HG02759 (cell line): Measurements from ENCODE around the gene PKD1L1.

ENCODE experiments used
- ATAC-seq: cut with Tn5 transposase; IDR thresholded peaks from one replicate; pipeline ENCODE4 v1.9.1; 2021; ENCODE audit warnings: mild to moderate bottlenecking, moderate library complexity; ENCODE audit not compliant: unreplicated experiment

The PKD1L1 gene

DNA sequence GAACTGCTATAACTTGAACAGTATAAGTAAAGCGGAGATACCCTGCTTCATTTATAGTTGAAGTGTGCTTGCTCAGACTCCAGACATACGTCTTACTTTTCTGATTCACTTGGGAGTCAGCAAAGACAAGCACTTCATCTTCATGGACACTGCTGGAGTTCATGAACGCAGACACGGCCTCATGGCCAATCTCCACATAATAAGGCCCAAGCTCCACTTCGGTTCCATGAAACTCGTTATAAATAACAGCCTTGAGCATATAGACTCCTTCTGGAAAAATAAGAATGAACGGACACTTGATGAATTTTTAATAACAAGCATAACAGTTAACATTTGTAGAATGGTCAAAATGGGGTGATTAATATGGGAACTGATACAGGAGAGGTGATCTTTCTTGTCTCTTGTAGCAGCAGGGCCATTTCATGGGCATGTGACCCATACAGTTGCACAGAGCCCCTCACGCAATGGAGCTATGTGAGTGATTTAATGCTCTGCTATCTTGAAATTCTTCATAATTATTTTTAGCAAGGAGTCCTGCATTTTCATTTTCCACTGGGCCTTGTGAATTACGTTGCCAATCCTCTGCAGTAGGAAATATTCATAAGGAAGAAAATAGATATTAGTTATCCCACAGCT is 40.2 kb downstream of the PKD1L1 start:
- no peak for ATAC-seq

DNA sequence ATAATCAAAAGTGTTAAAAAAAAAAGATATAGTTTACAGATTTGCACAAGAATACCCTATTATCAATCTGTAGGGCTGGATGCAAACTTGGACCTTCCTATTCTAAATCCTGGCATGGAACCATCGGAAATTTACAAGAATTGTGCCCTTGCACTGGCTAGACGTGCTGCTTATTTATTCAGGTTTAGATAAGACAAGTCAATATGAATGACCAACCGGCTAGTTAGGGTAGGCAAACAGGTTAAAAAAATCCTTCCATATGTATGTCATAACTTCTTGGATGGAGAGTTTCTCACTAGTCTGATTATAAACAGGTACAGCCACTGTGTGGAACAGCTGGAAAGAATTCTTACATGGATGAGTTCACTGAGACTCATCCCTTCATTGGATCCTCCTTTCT is 41.4 kb downstream of the PKD1L1 start:
- no peak for ATAC-seq

DNA sequence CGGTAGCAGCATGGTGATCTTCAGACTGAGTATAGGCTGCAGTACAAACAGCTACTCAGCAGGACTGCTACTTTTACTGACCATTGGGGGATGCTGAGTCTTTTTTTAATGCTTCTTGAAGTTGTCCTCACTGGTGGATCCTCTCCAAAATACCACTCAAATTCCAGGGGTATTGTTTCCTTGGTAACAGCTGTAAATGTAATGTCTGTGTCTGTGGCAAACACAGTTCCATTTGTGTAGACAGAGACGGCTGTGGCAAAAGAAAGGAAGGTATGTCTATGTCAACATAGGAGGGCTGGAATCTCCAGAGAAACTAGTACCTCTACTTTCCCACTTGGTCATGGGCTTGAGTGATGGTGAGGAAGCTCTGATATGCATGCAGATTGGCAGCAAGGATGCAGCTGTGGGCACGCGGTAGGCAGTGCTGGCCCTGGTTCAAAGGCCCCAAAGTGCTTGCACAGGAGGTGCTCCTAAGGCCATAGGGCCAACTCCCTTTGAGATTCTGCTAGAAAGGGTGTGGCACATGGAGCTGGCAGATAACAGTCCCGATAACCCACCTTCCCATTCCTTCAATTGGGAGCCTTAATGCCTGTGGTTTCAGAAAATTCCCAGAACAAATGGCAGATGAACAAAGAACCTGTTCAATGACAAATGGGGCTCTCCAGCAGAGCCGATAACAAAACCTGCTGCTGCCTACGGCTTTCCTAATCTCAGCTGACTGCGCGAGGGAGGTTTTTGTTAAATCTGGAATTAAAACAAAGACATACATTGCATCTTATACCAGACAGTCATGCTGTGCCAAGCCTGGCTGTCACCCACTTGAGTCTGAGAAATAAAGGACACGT is 43.0 kb downstream of the PKD1L1 start:
- ATAC-seq, result no peak

DNA sequence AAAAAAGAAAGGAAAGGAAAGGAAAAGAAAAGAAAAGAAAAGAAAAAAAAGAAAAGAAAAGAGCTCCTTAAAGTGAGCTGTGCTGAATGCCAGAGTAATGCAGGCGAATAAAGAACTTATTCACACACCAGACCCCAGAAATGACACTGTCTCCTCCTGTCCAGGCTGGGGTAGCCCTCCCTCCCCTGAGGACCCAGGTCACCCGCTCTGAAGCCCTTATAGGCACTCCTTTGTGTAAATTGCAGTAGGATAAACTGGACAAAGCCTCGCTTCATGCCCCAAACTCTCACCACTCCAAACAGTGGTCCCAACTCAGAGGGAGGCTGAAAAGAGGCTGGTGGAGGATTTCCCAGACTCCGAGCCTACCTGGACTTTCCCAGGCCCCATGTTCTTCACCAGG is 46.3 kb downstream of the PKD1L1 start:
- no peak for ATAC-seq

DNA sequence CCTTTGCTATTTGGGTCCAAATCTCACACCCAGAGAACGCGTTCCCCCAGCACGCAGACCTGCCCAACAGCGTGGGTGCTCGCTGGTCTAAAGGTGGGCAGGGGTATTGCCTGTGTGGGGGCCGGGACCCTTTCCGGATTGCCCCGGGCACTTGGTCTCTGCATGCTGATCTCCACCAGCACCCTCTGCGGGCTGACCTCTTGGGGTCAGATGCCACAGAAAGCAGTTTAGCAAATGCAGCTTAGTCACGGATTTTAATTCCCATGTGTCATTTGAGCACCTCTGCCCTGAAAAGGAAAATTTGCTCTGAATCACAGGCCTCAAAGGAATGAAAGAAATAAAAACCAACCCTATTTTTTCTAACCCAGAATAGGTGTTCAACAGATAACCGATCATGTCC is 46.7 kb downstream of the PKD1L1 start:
- ATAC-seq, result no peak

DNA sequence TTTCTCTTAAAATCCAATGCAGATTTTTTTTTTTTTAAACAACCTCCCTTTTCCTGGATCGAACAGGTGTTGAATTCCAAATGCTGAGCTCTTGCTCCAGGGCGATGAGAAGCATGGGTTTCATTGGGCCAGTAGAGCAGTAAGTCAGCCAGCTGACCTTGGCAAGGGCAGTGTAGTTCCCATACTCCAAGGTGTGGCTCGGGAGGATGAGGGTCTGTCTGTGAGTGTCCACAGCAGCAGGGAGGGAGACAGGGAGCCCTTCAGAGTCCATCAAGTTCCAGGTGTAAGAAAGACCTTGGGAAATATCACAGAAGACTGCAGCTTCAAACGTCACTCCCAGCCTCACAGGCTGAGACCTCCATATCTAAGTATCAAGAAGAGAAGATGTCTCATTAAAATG is 50.4 kb downstream of the PKD1L1 start:
- no peak for ATAC-seq

DNA sequence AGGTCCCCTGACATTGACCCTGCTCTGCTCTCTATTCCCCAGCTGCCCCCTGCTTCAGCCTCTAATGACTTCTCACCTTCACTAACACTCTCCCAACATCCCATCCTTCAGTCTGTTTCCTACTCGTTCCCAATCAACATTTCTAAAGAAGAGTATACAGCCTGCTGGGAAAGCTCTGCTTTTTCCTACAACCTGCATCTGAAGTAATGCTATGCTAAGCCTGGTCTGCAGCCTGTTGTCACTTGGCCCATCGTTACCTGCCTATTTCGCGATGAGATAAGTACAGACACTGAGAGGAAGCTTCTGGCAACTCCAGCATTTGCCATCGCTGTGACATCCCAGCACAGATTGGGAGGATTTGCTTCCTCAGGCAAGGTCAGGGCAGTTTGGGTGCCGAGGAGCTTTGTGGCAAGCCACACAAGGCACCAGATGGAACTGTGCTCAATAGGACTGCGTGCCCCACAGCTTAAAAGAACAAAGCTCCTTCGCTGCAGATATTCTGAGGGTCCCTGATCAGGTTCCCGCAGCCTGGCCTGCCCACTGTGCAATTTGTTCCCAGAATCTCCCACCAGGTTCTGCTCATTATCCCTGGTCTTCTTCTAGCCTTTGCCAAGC is 51.4 kb downstream of the PKD1L1 start:
- no peak for ATAC-seq

DNA sequence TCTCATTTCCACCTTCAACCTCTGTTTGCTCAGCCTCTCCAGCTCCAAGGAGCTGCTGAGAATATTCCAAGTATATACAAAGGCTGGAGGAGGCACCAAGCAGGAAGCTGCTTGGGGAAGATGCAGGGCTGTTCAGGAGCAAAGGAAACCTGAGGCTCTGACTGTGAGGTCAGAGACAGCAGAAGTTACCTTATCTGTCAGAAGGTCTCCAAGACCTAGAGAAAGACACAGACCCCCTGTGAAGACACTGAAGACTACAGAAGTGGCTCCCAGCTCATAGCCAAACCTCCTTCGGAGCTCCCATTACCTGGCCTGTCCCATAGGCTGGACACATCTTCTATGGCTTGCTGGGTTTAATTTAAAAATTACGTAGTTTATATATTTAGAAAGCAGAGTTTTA is 53.2 kb downstream of the PKD1L1 start:
- ATAC-seq, result no peak

DNA sequence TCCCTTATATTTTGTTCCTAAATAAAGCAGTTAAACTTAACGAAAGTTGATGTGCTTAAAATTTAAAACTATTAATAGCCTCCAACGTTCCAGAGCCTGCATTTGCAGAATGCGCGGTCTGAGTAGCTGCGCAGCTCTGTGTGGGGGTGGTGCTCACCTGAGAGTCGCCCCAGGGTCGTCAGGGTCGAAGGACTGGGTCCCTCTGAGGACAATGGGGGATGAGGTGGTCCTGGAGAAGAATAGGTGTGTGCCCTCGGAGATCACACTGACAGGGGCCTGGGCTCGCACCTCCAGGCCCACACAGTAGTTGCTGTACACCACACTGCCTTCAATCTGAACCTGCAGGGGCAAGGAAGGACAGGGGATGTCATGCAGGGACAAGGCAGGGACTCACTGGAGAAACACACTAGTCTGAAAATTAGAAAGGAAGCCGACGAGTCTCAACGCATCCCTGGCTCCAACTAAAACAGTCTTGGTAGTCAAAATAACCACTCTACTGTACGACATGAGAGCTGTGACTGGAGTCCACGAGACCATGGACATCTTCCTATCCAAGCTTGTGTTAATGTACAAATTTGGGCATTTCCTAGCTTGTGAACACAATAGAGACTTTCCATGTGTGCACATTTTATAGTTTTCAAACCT is 54.4 kb downstream of the PKD1L1 start:
- no peak for ATAC-seq

DNA sequence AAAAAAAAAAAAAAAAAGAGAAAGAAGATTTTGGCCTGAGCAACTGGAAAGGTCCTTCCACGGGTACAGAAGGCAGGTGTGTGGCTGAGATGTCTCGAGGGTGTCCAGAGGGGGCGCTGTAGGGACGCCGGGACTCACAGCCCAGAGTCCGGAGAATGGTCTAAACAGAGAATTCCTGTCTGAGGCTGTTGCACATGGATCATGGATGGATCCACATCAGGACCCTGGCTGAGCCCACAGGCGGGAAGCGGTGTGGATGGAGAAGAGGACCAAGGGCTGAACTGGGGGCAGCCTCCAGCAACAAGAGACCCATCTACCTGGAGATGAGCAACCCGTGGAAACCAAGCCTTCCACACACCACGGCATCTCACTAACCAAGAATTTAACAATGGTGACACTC is 55.0 kb downstream of the PKD1L1 start:
- no peak for ATAC-seq

DNA sequence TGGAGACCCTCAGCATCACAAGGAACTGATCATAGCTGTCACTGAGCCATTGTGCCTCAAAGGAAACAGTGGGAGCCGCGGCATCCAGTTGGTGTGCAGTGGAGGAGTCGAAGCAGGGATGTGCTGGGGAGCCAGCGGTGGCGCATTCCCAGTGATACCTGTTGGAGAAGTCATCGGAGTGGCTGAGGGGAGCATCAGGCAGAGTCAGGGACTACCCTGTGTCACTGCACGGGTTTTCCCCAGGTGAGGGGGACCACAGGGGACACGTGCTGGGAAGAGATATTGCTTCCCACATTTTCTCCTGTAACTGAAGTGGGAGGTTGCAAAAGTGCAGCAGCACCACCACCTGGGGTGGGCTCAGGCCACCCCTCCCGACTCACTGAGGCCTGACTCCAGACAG is 57.7 kb downstream of the PKD1L1 start:
- no peak for ATAC-seq

DNA sequence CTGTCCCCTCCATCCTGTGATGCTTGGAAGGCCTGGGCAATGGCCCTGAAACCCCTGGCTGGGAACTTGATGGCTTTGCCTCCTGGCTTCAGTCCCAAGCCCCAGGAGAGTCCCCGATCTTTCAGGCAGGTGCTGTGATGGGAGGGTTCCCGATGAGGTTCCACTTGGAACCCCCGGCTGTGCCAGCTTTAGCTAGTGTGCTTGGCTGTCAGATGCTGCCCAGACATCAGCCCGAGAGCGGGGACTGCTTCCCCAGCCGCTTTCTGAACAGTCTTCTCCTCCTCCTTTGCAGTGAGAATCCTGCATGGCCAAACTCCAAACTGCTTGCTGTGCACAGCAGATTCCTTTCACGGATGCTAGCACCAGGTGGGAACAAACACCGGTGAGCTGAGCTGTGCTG is 58.1 kb downstream of the PKD1L1 start:
- ATAC-seq, result no peak

DNA sequence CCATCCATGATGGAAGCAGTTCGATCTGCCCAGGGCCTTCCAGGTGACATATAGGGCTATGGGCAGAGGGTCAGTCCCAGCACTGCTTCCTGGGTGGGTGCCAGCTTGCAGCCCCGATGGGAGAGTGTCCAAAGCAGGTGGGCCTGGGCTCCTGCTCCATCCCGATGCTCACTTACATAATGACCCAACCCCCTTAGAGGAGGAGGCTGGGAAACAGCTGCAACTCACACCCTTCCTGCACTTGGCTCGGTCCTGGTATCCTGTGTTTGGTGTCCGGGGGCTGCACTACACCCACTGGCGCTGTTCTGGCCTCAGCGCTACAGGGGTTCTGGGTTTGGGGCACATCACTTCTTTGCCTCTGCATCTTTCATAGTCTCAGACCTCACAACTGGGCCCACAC is 58.5 kb downstream of the PKD1L1 start:
- no peak for ATAC-seq

DNA sequence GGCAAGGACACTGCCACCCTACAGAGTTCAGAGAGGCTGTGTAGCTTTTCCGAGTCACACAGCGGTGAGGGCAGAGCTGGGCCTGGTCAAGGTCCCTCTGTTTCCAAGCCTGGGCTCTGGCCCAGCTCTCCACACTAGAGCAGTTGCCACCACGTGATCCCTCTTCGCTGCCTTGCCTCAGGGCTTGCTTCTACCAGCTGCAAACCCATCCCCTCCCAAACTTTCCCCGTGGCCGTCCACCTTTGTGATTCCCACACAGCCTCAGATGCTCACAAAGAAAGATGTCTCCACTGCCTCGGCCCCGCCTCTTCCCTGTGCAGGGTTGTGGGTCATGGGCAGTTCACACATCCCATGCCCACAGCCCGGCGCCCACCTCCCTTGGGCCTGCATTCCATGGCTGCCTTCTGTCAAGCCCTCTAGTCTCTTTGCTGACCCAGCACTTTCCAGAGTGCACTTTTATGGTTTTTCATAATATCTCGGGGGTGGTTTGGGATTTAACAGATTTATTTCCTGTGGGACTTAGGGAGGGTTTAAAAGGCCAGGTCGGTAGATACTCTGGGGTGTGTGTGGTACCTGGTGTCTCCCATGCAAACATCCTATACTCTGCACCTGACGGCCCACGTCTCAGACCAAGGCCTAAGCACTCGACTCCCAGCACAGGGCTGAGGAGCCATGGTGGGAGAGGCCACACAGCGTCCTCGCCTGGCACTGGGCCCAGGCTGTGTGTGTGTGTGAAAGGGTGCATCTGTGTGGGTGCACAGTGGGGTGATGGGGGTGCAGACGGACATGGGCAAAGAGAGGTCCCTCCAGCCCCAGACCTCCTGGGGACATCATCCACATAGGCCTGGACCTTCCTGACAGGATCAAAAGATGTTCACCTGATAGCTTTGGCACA is 59.6 kb downstream of the PKD1L1 start:
- ATAC-seq, result no peak

DNA sequence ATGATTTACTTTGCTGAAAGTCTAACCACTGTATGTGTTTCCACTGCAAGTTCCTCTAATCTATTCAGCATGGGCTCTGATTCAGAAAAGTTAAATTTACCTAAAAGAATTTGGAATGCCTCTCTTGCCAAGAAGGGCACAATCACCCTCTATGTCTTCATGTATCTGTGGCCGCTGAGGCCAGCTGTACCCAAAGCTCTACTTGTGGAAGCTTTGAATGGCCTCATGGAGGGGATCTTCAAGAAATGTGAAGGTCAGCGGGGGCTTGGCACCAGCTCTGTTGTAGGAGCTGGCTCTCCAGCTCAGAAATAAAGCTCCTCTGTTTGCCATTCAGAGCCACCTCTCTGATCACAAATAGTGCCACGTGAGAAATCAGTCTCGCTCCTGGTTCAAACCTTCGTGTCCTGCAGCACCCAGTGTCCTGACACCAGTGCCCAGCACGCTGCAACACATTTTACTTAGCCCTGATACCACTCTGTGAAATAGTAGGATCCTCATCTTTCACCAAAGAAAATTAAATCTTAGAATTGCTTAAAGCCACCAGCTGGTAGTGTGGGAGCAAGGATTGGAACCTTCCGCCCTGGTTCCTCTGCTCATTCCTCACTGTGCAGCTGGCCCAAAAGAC is 61.1 kb downstream of the PKD1L1 start:
- no peak for ATAC-seq

DNA sequence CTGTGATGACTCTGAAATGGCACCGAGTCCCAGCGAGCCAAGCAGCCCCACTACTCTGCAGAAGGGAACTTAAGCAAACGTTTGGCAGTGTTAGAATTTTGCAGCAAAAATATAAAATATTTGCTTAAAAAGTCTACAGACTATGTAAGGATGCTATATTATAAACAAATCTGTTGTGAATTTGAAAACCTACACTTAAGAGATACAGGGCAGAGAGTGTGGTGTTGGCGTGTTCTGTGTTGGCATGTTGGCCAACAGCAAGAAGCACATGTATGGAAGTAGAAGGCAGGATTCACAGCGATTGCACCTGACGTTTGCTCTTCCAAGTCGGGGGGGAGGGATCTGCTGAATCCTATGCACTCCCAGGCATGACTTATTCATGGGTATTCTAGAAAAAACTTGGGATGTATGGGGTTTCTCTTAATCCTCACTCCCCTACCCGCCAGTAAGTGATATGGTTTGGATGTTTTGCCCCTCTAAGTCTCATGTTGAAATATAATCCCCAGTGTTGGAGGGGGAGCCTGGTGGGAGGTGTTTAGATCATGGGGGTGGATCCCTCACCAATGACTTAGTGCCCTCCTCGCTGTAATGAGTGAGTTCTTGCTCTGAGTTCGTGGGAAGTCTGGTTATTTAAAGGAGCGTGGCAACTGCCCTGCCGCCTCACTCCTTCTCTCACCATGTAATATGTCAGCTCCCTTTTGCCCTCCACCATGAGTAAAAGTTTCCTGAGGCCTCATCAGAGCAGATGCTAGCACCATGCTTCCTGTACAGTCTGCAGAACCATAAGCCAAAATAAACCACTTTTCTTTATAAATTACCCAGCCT is 62.1 kb downstream of the PKD1L1 start:
- no peak for ATAC-seq

DNA sequence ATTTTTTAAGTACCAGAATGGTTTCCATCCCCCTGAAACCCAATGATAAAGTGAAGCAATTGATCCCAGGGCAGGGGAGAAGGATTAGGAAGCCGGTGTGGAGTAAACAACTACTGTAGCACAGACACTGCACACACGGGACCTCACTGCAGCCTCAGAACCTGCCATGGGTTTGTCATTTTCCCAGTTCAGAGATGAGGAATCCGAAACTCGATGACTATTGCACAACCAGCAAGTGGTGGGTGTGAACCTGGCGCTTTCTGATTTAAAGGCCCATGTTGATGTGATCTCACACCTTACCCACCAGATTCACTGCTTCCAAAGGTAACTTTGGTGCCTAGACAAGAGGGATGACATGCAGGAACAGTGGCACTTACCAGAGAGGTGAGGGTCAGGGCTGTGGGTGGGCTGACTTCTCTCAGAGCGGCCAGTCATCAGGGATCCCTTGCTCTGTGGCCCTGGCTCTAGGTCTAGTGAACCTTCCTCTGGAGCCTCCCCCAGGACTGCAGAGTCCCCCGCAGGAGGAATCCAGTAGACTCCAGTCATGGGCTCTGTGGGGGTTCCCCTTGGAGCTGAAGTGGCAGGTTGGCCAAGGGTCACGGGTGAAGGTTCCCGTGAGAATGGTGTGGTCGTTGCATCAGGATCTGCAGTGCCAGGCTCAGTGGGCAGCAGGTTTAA is 62.8 kb downstream of the PKD1L1 start:
- no peak for ATAC-seq

DNA sequence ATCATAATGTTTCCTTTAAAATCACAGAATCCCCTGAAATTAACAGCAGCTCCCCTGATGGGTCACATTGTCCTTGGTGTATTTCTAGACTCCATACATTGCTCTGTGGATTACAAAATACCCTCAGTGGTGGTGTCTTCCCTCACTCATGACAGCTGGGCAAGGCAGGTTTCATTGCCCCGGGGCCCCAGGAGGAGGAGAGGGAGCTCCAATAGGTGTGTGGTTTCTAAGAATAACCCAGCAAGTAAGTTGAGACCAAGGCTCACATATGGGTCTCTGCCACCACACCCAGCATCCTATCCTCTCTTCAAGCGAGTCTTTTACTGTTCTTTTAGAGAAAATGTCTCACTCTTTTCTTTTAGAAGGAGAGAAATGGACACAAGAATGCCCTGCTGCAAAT is 63.6 kb downstream of the PKD1L1 start:
- ATAC-seq, result no peak

DNA sequence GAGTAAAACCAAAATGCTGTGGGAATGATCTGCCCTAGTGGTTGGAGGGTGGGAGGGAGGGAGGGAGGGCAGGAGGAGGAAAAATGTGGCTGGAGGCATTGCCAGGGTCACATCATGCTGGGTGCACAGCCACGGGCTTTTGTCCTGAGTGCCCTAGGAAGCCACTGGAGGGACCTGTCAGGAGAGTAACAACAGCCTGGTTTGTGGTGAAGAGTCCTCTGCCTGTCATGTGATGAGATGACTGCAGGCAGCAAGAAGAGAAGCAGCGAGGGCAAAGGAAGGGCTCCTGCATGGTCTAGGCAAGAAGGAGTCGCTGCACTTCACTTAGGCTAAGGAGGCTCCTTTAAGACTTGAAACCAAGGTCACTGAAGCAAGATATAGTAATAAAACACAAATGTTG is 65.6 kb downstream of the PKD1L1 start:
- ATAC-seq, result no peak
